SK-N-SH (cell line): ENCODE data around the gene KLHL33. TPM values are rescaled to one million over a fixed set of nuclear protein-coding genes. Genes with fewer than 3 reads are reported as not detected.

Source experiments
- CTCF ChIA-PET: fragments of 300-600, 350-600 bp; formaldehyde crosslinking; extraction: SDS; loops from one replicate; lab custom pipeline; 2021; lab: Yijun Ruan, JAX
- POLR2A ChIA-PET: fragments of 350-600 bp; sonication (Branson Sonifier 250); formaldehyde crosslinking; extraction: SDS; loops from one replicate; lab custom pipeline; 2020; ENCODE audit warnings: antibody characterized with exemption, inconsistent platforms; lab: Yijun Ruan, JAX
- DNase-seq: peaks from one replicate; pipeline ENCODE4 v3.0.0; 2012
- H2AFZ ChIP-seq: fragments of 200-600 bp; sonication (generic); 2 replicates; pipeline ENCODE4 v1.8.1; 2016; ENCODE audit warnings: antibody characterized with exemption, mild to moderate bottlenecking, low read depth
- H3F3A ChIP-seq: fragments of 200-600 bp; sonication (generic); replicated peaks from 2 replicates; pipeline ENCODE3; 2016; ENCODE audit warnings: antibody characterized with exemption, mild to moderate bottlenecking; ENCODE audit not compliant: insufficient read depth
- H3K27ac ChIP-seq, 2 experiments: fragments of 200-500 bp in 1 of 2; fragments of 200-600 bp in 1 of 2; sonication (Bioruptor generic) in 1 of 2; sonication (generic), shearing (Covaris generic) in 1 of 2; 2 replicates each; pipeline versions ENCODE4 v1.5.1 to v1.6.1; 2014 to 2016; ENCODE audit warnings: low read depth in 2 of 2, inconsistent platforms in 1 of 2, low read length in 1 of 2, mild to moderate bottlenecking in 1 of 2, mixed read lengths in 1 of 2
- H3K27me3 ChIP-seq: fragments of 200-600 bp; sonication (generic), shearing (Covaris generic); 2 replicates; pipeline ENCODE4 v1.6.1; 2016; ENCODE audit warnings: mixed run types; ENCODE audit not compliant: insufficient read depth
- H3K36me3 ChIP-seq, 2 experiments: fragments of 200-500 bp in 1 of 2; fragments of 200-600 bp in 1 of 2; sonication (Bioruptor generic) in 1 of 2; sonication (generic) in 1 of 2; replicated peaks in 1 of 2; 2 replicates each; pipeline versions ENCODE3 to v1.5.1; 2014 to 2016; ENCODE audit warnings: low read length in 1 of 2, mild to moderate bottlenecking in 1 of 2; ENCODE audit not compliant: insufficient read depth in 2 of 2, control insufficient read depth in 1 of 2
- H3K4me1 ChIP-seq, 2 experiments: fragments of 200-500 bp in 1 of 2; fragments of 200-600 bp in 1 of 2; sonication (Bioruptor generic) in 1 of 2; sonication (generic), shearing (Covaris generic) in 1 of 2; 2 replicates each; pipeline versions ENCODE4 v1.5.1 to v1.6.1; 2014 to 2016; ENCODE audit warnings: low read depth in 1 of 2, low read length in 1 of 2, mixed run types in 1 of 2; ENCODE audit not compliant: insufficient read depth in 2 of 2, control insufficient read depth in 1 of 2
- H3K4me2 ChIP-seq: fragments of 200-600 bp; sonication (generic), shearing (Covaris generic); 2 replicates; pipeline ENCODE4 v1.6.1; 2017; ENCODE audit warnings: mixed run types
- H3K4me3 ChIP-seq, 2 experiments: fragments of 200-500 bp in 1 of 2; fragments of 200-600 bp in 1 of 2; sonication (Bioruptor generic) in 1 of 2; sonication (generic), shearing (Covaris generic) in 1 of 2; 2 replicates each; pipeline versions ENCODE4 v1.5.1 to v1.8.1; 2014 to 2016; ENCODE audit warnings: low read depth in 2 of 2, inconsistent platforms in 1 of 2, low read length in 1 of 2, mild to moderate bottlenecking in 1 of 2, mixed read lengths in 1 of 2, moderate library complexity in 1 of 2
- H3K79me2 ChIP-seq: fragments of 200-600 bp; sonication (generic); 2 replicates; pipeline ENCODE4 v1.8.1; 2017; ENCODE audit warnings: mild to moderate bottlenecking; ENCODE audit not compliant: insufficient read depth
- H3K9ac ChIP-seq: fragments of 200-600 bp; sonication (generic); 2 replicates; pipeline ENCODE4 v1.6.1; 2017; ENCODE audit warnings: mixed run types
- H3K9me2 ChIP-seq: fragments of 200-600 bp; sonication (generic); 2 replicates; pipeline ENCODE4 v1.6.1; 2017; ENCODE audit warnings: mixed run types
- H3K9me3 ChIP-seq: fragments of 200-600 bp; sonication (generic); 2 replicates; pipeline ENCODE4 v1.6.1; 2017; ENCODE audit warnings: mixed run types, mild to moderate bottlenecking, moderate library complexity
- H4K20me1 ChIP-seq: fragments of 200-600 bp; sonication (generic); 2 replicates; pipeline ENCODE4 v1.6.1; 2017; ENCODE audit warnings: mild to moderate bottlenecking, mixed run types; ENCODE audit not compliant: insufficient read depth
- CHD2 ChIP-seq: fragments of 150-350 bp; IDR thresholded peaks from 2 replicates; pipeline ENCODE4 v1.6.1; 2018; ENCODE audit warnings: low read length; ENCODE audit not compliant: partially characterized antibody
- ELF1 ChIP-seq: IDR thresholded peaks from 2 replicates; pipeline ENCODE4 v1.4.0; 2012
- EZH2phosphoT487 ChIP-seq: fragments of 200-600 bp; sonication (generic); IDR thresholded peaks from 2 replicates; pipeline ENCODE4 v1.6.1; 2017; ENCODE audit warnings: low read depth, mixed run types, mild to moderate bottlenecking, antibody characterized with exemption, moderate library complexity, borderline replicate concordance
- FOSL2 ChIP-seq: IDR thresholded peaks from 2 replicates; pipeline ENCODE4 v1.4.0; 2012; ENCODE audit warnings: low read depth, mild to moderate bottlenecking, moderate library complexity, borderline replicate concordance
- FOXJ3 ChIP-seq: sonication (generic); formaldehyde crosslinking; IDR thresholded peaks from 2 replicates; pipeline ENCODE4 v1.5.1; 2020; ENCODE audit warnings: mild to moderate bottlenecking, missing genetic modification reagents
- FOXM1 ChIP-seq: IDR thresholded peaks from 2 replicates; pipeline ENCODE4 v1.4.0; 2012; ENCODE audit warnings: low read depth, mild to moderate bottlenecking
- GABPA ChIP-seq: IDR thresholded peaks from 2 replicates; pipeline ENCODE4 v1.4.0; 2012; ENCODE audit warnings: low read depth, mild to moderate bottlenecking
- GATA2 ChIP-seq: sonication (generic); formaldehyde crosslinking; IDR thresholded peaks from 2 replicates; pipeline ENCODE4 v1.5.0; 2020; ENCODE audit warnings: mild to moderate bottlenecking, missing genetic modification reagents
- MAX ChIP-seq: IDR thresholded peaks from 2 replicates; pipeline ENCODE4 v1.4.0; 2012; ENCODE audit warnings: low read depth
- MEF2A ChIP-seq: IDR thresholded peaks from 2 replicates; pipeline ENCODE4 v1.4.0; 2012; ENCODE audit warnings: low read depth, borderline replicate concordance
- MXI1 ChIP-seq: IDR thresholded peaks from 2 replicates; pipeline ENCODE4 v1.6.1; 2012; ENCODE audit warnings: mild to moderate bottlenecking, low read depth, low read length, improper control_type of control experiment
- NRF1 ChIP-seq: IDR thresholded peaks from 2 replicates; pipeline ENCODE4 v1.6.1; 2012; ENCODE audit warnings: low read depth, mild to moderate bottlenecking, low read length
- PBX3 ChIP-seq: IDR thresholded peaks from 2 replicates; pipeline ENCODE4; 2012
- RAD21 ChIP-seq: IDR thresholded peaks from 2 replicates; pipeline ENCODE4 v1.6.1; 2012; ENCODE audit warnings: mild to moderate bottlenecking, low read length
- RCOR1 ChIP-seq: fragments of 150-350 bp; IDR thresholded peaks from 2 replicates; pipeline ENCODE4 v1.6.1; 2017; ENCODE audit warnings: antibody characterized with exemption, low read length
- RFX5 ChIP-seq: IDR thresholded peaks from 2 replicates; pipeline ENCODE4 v1.6.1; 2012; ENCODE audit warnings: mild to moderate bottlenecking, improper control_type of control experiment, low read length
- RXRA ChIP-seq: IDR thresholded peaks from 2 replicates; pipeline ENCODE4 v1.4.0; 2012; ENCODE audit warnings: low read depth, mild to moderate bottlenecking, borderline replicate concordance
- SIN3A ChIP-seq: IDR thresholded peaks from 2 replicates; pipeline ENCODE4 v1.6.1; 2012; ENCODE audit warnings: low read depth, mild to moderate bottlenecking, low read length, moderate library complexity, borderline replicate concordance
- TEAD4 ChIP-seq: IDR thresholded peaks from 2 replicates; pipeline ENCODE4 v1.4.0; 2012; ENCODE audit warnings: mild to moderate bottlenecking, borderline replicate concordance; ENCODE audit not compliant: insufficient read depth
- USF2 ChIP-seq: fragments of 150-350 bp; IDR thresholded peaks from 2 replicates; pipeline ENCODE4 v1.6.1; 2017; ENCODE audit warnings: antibody characterized with exemption, low read length, low read depth, borderline replicate concordance
- YY1 ChIP-seq: IDR thresholded peaks from 2 replicates; pipeline ENCODE4 v1.4.0; 2012; ENCODE audit warnings: low read depth, mild to moderate bottlenecking
- WGBS: methylation state at CpG from one replicate; pipeline ENCODE4 v1.1.6; 2017; ENCODE audit warnings: low lambda C conversion rate; 5-methylcytosine and 5-hydroxymethylcytosine counted together
- polyA plus RNA-seq, 3 experiments: library from polyadenylated mRNA; depleted of rRNA; stranded (reverse); fragments of >200 nt; gene quantifications; 2 replicates each; pipeline ENCODE4 v1.2.3, GENCODE V29; 2012
- TF ChIP-seq, protein P1 (sequence below): IDR thresholded peaks from 2 replicates; pipeline ENCODE4 v1.4.0; 2012; ENCODE audit warnings: low read depth, borderline replicate concordance

Gene KLHL33
- polyA plus RNA-seq, 1 of the 3 experiments (the other 2 are of a cell fraction), result not detected

DNA sequence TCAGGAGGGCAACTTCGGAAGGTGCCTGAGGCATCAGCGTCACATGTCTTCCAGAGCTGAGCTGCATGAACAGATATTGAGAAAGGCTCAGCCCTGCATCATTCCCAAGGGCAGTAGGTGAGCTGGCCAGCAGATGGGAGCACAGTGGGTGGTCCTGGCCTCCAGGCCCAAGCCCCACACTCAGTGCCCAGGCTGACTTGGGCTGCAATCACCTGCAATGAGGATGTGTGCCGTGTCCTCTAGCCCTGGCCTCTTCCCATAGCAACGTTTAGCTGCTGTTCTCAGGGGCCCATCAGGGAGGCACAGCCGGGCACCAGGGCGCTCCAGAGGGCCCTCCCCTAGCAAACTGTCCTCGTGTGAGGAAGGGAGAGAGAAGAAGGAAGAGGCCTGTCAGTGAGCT is 54.6 kb downstream of the KLHL33 start (continued):
- no peak for TF ChIP-seq EZH2phosphoT487

- H3K27me3 ChIP-seq, result no peaks in the 10 kb centered on the region
- H3K4me3 ChIP-seq, result no peak overlapping the region
- H3K4me1 ChIP-seq, result no peaks in the 10 kb centered on the region
- H3K9me3 ChIP-seq, result no peaks in the 10 kb centered on the region
- no peaks in the 10 kb centered on the region for H3F3A ChIP-seq
- CTCF ChIA-PET, result interaction anchor here (1.0 to 1.5 kb wide), 2 partner anchors 53 to 634 kb away, joined by 3 to 4 read pairs; no protein-coding TSS in a partner anchor
- H3K9ac ChIP-seq, result no peak overlapping the region
- H3K9me2 ChIP-seq, result no peaks in the 10 kb centered on the region
- no peak overlapping the region for H3K27ac ChIP-seq
- no peaks in the 10 kb centered on the region for H3K79me2 ChIP-seq
- no peak overlapping the region for H2AFZ ChIP-seq
- 92% methylated on average over 6 of the region's 6 CpGs for WGBS
- H3K36me3 ChIP-seq, result peaks cover 10 to 89% of the 10 kb centered on the region in 2 experiments
- no peak for DNase-seq
- no peak for TF ChIP-seq MXI1
- TF ChIP-seq RFX5, result no peak
- no peak for TF ChIP-seq RCOR1
- no peak for TF ChIP-seq GATA2 (CRISPR knock-in tag)
- no peak for TF ChIP-seq GABPA
- TF ChIP-seq CHD2, result no peak
- no peak for TF ChIP-seq RXRA
- TF ChIP-seq SIN3A, result no peak
- TF ChIP-seq ELF1, result no peak
- no peak for TF ChIP-seq PBX3
- no peak for TF ChIP-seq RAD21
- TF ChIP-seq TEAD4, result no peak
- no peak for TF ChIP-seq MEF2A
- TF ChIP-seq, all 33 proteins: peak for 0
- Histone ChIP-seq H3K4me2 (no peak overlapping the region), H4K20me1 (no peaks in the 10 kb centered on the region)
- POLR2A ChIA-PET, result no interaction called here
Observed at GRCh38 chr14:20380681-20381080, 55.3 kb downstream of the KLHL33 start.

DNA sequence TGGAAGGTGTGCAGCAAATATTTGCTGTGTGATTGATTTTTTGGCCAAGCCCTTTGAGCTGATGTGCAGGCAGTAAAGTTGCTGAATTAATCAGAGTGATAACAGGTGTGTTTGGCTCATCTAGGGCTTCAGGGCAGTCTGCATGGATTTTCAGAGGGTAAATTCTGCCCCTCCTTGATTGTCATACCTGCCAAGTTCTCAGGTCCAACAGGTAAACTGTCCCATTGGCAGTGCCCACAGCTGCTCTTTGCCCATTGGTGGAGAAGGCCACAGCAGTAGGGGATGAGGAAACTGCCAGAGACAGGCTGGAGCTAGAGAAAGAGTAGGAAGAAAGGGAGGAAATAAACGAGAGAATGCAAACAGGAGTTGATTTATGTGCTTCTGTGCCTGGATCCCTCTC is 56.2 kb downstream of the KLHL33 start:
- no peaks in the 10 kb centered on the region for H3K79me2 ChIP-seq
- H3K4me3 ChIP-seq, result no peak overlapping the region
- H3K27me3 ChIP-seq, result no peaks in the 10 kb centered on the region
- H3K4me1 ChIP-seq, result no peaks in the 10 kb centered on the region
- no peak for DNase-seq
- H3K4me2 ChIP-seq, result no peak overlapping the region
- H3K36me3 ChIP-seq, result peaks cover 14 to 87% of the 10 kb centered on the region in 2 experiments
- H4K20me1 ChIP-seq, result no peaks in the 10 kb centered on the region
- H3K9me2 ChIP-seq, result no peaks in the 10 kb centered on the region
- H3F3A ChIP-seq, result no peaks in the 10 kb centered on the region
- no peak overlapping the region for H3K9ac ChIP-seq
- no peak overlapping the region for H2AFZ ChIP-seq
- no peaks in the 10 kb centered on the region for H3K9me3 ChIP-seq
- CTCF ChIA-PET, result interaction anchor here (1.5 kb wide), 1 partner anchor 52 kb away, joined by 4 read pairs; no protein-coding TSS in a partner anchor
- no peak overlapping the region for H3K27ac ChIP-seq
- 33% methylated on average over 1 of the region's 1 CpG for WGBS
- POLR2A ChIA-PET, result no interaction called here
- TF ChIP-seq GATA2 (CRISPR knock-in tag) (no peak), FOSL2 (no peak), RFX5 (no peak), RCOR1 (no peak), MAX (no peak), NRF1 (no peak), RAD21 (no peak), FOXJ3 (no peak), YY1 (no peak), EZH2phosphoT487 (no peak), FOXM1 (no peak), SIN3A (no peak), USF2 (no peak)
- TF ChIP-seq, protein P1, sequence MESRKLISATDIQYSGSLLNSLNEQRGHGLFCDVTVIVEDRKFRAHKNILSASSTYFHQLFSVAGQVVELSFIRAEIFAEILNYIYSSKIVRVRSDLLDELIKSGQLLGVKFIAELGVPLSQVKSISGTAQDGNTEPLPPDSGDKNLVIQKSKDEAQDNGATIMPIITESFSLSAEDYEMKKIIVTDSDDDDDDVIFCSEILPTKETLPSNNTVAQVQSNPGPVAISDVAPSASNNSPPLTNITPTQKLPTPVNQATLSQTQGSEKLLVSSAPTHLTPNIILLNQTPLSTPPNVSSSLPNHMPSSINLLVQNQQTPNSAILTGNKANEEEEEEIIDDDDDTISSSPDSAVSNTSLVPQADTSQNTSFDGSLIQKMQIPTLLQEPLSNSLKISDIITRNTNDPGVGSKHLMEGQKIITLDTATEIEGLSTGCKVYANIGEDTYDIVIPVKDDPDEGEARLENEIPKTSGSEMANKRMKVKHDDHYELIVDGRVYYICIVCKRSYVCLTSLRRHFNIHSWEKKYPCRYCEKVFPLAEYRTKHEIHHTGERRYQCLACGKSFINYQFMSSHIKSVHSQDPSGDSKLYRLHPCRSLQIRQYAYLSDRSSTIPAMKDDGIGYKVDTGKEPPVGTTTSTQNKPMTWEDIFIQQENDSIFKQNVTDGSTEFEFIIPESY, result no peak
